OCI-LY3 (cell line): Measurements from ENCODE around the gene RELN.

Experiments used
- H2AFZ ChIP-seq: fragments of 200-600, 300-600 bp; shearing (Covaris generic); 2 replicates; pipeline ENCODE4 v1.6.0; 2014; ENCODE audit warnings: antibody characterized with exemption, low read depth, low read length
- H3K27ac ChIP-seq: fragments of 200-600, 300-600 bp; sonication (generic); 2 replicates; pipeline ENCODE4 v1.5.1; 2014; ENCODE audit warnings: mild to moderate bottlenecking, low read length, moderate library complexity, mixed read lengths
- H3K27me3 ChIP-seq: fragments of 200-600, 300-600 bp; sonication (generic); 2 replicates; pipeline ENCODE4 v1.6.1; 2014; ENCODE audit warnings: low read depth, low read length, mixed read lengths
- H3K36me3 ChIP-seq: fragments of 200-600, 300-600 bp; sonication (generic); replicated peaks from 2 replicates; pipeline ENCODE3; 2014; ENCODE audit warnings: low read depth, low read length, mixed read lengths
- H3K4me1 ChIP-seq: fragments of 300-600, 200-600 bp; sonication (generic); 2 replicates; pipeline ENCODE4 v1.6.1; 2014; ENCODE audit warnings: low read length, mixed read lengths
- H3K4me2 ChIP-seq: fragments of 200-600, 300-600 bp; sonication (generic); 2 replicates; pipeline ENCODE4 v1.6.1; 2014; ENCODE audit warnings: low read length, mixed read lengths
- H3K4me3 ChIP-seq: fragments of 300-600, 200-600 bp; sonication (generic); 2 replicates; pipeline ENCODE4 v1.5.1; 2014; ENCODE audit warnings: antibody characterized with exemption, mild to moderate bottlenecking, low read length, moderate library complexity
- H3K79me2 ChIP-seq: fragments of 300-600, 200-600 bp; shearing (Covaris generic); 2 replicates; pipeline ENCODE4 v1.6.1; 2014; ENCODE audit warnings: mild to moderate bottlenecking, low read length, mixed read lengths
- H3K9ac ChIP-seq: fragments of 300-600, 200-600 bp; shearing (Covaris generic); 2 replicates; pipeline ENCODE4 v1.6.0; 2014; ENCODE audit warnings: mild to moderate bottlenecking, low read length, moderate library complexity
- H3K9me3 ChIP-seq: fragments of 200-600, 300-600 bp; shearing (Covaris generic); 2 replicates; pipeline ENCODE4 v1.6.1; 2014; ENCODE audit warnings: low read length, mixed read lengths; ENCODE audit not compliant: insufficient read depth
- H4K20me1 ChIP-seq: fragments of 200-600, 300-600 bp; sonication (generic); 2 replicates; pipeline ENCODE4 v1.6.1; 2016; ENCODE audit warnings: low read length, mixed read lengths; ENCODE audit not compliant: insufficient read depth
- EZH2phosphoT487 ChIP-seq: fragments of 200-600 bp; shearing (Covaris generic); IDR thresholded peaks from 2 replicates; pipeline ENCODE4 v1.6.1; 2018; ENCODE audit warnings: antibody characterized with exemption, mixed run types, low read depth
- TF ChIP-seq, protein P1 (sequence below): fragments of 200-600, 300-600 bp; sonication (generic); IDR thresholded peaks from 2 replicates; pipeline ENCODE4 v1.5.1; 2014; ENCODE audit warnings: antibody characterized with exemption, low read length, low read depth

The RELN gene

DNA sequence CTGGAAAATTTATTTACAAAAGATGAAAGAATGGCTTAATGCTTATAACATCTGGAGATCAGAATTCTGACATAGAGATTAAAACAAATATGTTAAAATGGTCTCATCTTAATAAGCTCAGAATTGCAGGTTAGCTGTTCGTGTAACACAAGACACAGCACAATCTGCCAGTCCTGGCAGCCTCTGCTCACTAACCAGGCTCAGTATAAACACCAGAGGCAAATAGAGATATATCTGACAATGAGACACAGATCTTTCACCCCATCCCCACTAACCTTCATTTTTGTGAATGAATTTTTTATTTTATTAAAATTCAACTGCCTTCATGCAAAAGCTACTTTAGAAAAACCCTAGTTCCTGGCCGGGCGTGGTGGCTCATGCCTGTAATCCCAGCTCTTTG is 51.8 kb downstream of the RELN start:
- no peak overlapping the region for H2AFZ ChIP-seq
- H3K4me1 ChIP-seq: no peaks in the 10 kb centered on the region
- no peak overlapping the region for H3K4me2 ChIP-seq
- no peak overlapping the region for H3K27ac ChIP-seq
- no peaks in the 10 kb centered on the region for H3K36me3 ChIP-seq
- H3K9me3 ChIP-seq: no peaks in the 10 kb centered on the region
- H3K4me3 ChIP-seq: no peak overlapping the region
- no peak for TF ChIP-seq EZH2phosphoT487
- TF ChIP-seq, protein P1, sequence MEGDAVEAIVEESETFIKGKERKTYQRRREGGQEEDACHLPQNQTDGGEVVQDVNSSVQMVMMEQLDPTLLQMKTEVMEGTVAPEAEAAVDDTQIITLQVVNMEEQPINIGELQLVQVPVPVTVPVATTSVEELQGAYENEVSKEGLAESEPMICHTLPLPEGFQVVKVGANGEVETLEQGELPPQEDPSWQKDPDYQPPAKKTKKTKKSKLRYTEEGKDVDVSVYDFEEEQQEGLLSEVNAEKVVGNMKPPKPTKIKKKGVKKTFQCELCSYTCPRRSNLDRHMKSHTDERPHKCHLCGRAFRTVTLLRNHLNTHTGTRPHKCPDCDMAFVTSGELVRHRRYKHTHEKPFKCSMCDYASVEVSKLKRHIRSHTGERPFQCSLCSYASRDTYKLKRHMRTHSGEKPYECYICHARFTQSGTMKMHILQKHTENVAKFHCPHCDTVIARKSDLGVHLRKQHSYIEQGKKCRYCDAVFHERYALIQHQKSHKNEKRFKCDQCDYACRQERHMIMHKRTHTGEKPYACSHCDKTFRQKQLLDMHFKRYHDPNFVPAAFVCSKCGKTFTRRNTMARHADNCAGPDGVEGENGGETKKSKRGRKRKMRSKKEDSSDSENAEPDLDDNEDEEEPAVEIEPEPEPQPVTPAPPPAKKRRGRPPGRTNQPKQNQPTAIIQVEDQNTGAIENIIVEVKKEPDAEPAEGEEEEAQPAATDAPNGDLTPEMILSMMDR: no peak
- peaks cover 12% of the 10 kb centered on the region; the same call in 1 of the 2 replicates for H3K27me3 ChIP-seq
- H3K79me2 ChIP-seq: no peaks in the 10 kb centered on the region
- H3K9ac ChIP-seq: no peak overlapping the region
- H4K20me1 ChIP-seq: no peaks in the 10 kb centered on the region

DNA sequence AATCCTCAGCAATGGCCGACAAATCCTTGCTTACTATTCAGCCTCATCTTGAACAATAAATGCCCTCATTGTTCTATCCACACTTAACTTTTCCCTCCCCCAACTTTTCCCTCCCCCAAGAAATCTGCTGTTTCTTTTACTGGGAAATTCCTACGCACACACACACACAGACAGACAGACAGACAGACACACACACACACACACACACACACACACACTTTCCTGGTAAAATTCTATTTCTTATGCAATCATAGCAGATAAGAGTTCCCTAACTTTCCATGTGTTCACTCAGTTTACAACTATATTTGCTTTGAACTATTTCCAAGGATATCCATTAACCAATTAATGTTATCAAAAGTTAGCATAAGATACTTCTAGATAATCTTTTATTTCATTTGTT is 52.9 kb downstream of the RELN start:
- Histone ChIP-seq H3K79me2 (no peaks in the 10 kb centered on the region), H3K27ac (no peak overlapping the region), H4K20me1 (no peaks in the 10 kb centered on the region), H3K4me2 (no peak overlapping the region), H3K4me3 (no peak overlapping the region), H3K27me3 (peaks cover 12% of the 10 kb centered on the region; the same call in 1 of the 2 replicates), H3K9me3 (no peaks in the 10 kb centered on the region), H3K9ac (no peak overlapping the region), H3K4me1 (no peaks in the 10 kb centered on the region), H2AFZ (no peak overlapping the region), H3K36me3 (no peaks in the 10 kb centered on the region)
- no peak for TF ChIP-seq EZH2phosphoT487
- TF ChIP-seq, protein P1: no peak

DNA sequence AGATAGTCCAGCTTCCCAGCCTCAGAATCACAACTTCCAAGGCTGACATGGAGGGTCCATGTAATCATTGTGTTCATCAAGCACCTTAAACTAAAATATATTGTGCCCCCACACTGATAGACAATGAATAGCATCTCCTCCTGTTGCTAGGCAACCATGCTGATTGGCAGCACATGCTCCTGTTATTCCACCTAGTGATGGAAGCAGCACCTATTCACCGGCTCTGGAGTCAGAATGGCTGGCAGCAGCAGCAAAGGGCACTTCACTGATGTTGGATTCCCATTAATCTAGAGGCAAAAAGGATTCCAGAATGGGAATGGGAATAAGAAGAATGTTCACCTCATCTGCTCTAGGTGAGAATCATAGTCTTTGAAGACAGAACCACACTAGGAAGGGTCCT is 55.0 kb downstream of the RELN start:
- no peaks in the 10 kb centered on the region for H3K36me3 ChIP-seq
- no peak for TF ChIP-seq EZH2phosphoT487
- TF ChIP-seq, protein P1: no peak
- H3K4me1 ChIP-seq: no peaks in the 10 kb centered on the region
- no peak overlapping the region for H3K4me3 ChIP-seq
- no peak overlapping the region for H2AFZ ChIP-seq
- H3K27ac ChIP-seq: no peak overlapping the region
- no peaks in the 10 kb centered on the region for H3K79me2 ChIP-seq
- H3K9me3 ChIP-seq: no peaks in the 10 kb centered on the region
- H3K4me2 ChIP-seq: no peak overlapping the region
- no peaks in the 10 kb centered on the region for H4K20me1 ChIP-seq
- peaks cover 12% of the 10 kb centered on the region; the same call in 1 of the 2 replicates for H3K27me3 ChIP-seq
- no peak overlapping the region for H3K9ac ChIP-seq

DNA sequence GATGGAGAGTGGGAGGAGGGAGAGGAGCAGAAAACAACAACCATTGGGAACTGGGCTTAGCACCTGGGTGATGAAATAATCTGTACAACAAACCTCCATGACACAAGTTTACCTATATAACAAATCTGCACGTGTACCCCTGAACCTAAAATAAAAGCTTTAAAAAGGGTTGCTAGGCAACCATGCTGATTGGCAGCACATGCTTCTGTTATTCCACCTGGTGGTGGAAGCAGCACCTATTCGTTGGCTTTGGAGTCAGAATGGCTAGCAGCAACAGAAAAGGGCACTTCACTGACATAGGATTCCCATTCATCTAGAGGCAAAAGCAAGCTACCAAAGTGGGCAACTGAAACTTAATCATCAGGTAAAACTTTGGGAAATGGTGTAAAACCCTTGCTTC is 57.1 kb downstream of the RELN start:
- TF ChIP-seq, protein P1: no peak
- no peak for TF ChIP-seq EZH2phosphoT487
- Histone ChIP-seq H3K36me3 (no peaks in the 10 kb centered on the region), H3K9me3 (no peaks in the 10 kb centered on the region), H3K79me2 (no peaks in the 10 kb centered on the region), H2AFZ (no peak overlapping the region), H3K4me1 (no peaks in the 10 kb centered on the region), H3K4me3 (no peak overlapping the region), H3K4me2 (no peak overlapping the region), H4K20me1 (no peaks in the 10 kb centered on the region), H3K27ac (no peak overlapping the region), H3K9ac (no peak overlapping the region), H3K27me3 (peaks cover 12% of the 10 kb centered on the region; the same call in 1 of the 2 replicates)
